GM12878 (cell line): ENCODE measurements around the gene MIA2. TPM values are rescaled to one million over a fixed set of nuclear protein-coding genes. Genes with fewer than 3 reads are reported as not detected.

Experiments
- ATAC-seq: fragments of 200-7000 bp; cut with Tn5 transposase; 3 replicates; pipeline ENCODE4 v1.9.1; 2020; ENCODE audit warnings: mild to moderate bottlenecking, moderate library complexity
- BruUV-seq: library from RNA; stranded (reverse); fragments of 400-500 nt; replicated peaks from 2 replicates; lab custom pipeline; 2021; lab: Mats Ljungman, UMichigan
- CTCF ChIA-PET: fragments of 300-600 bp; sonication (Branson Sonifier 250); formaldehyde crosslinking; extraction: SDS; loops from one replicate; lab custom pipeline; 2021; ENCODE audit warnings: inconsistent platforms; lab: Yijun Ruan, JAX
- POLR2A ChIA-PET: fragments of 350-600 bp; formaldehyde crosslinking; extraction: SDS; loops from one replicate; lab custom pipeline; 2021; ENCODE audit warnings: inconsistent platforms; lab: Charles Lee
- RAD21 ChIA-PET: fragments of 300-600 bp; sonication (Branson Sonifier 250); formaldehyde crosslinking; loops from one replicate; lab custom pipeline; 2023; ENCODE audit warnings: antibody characterized with exemption; ENCODE audit not compliant: unreplicated experiment; lab: Charles Lee
- SMC1A ChIA-PET: fragments of 300-600 bp; sonication (Branson Sonifier 250); formaldehyde crosslinking; loops from one replicate; lab custom pipeline; 2023; ENCODE audit not compliant: unreplicated experiment, uncharacterized antibody; lab: Charles Lee
- DNase-seq: peaks from one replicate; pipeline ENCODE4 v3.0.0-alpha.2; 2011; ENCODE audit warnings: low read depth, low spot score
- FAIRE-seq: peaks from 3 replicates; lab custom pipeline; 2011; peaks lifted over from hg19 to GRCh38; lab: Jason Lieb, UNC
- H2AFZ ChIP-seq: 2 replicates; pipeline ENCODE4 v1.6.0; 2011; ENCODE audit warnings: low read depth, low read length, control low read depth; ENCODE audit not compliant: control insufficient read depth
- H3K27ac ChIP-seq: 2 replicates; pipeline ENCODE4 v1.5.1; 2011; ENCODE audit warnings: control low read depth; ENCODE audit not compliant: control insufficient read depth, insufficient read depth
- H3K27me3 ChIP-seq, 2 experiments: replicated peaks in 1 of 2; 2 replicates each; pipeline versions ENCODE4 v1.6.0 to v1.6.1; 2011; ENCODE audit warnings: low read length in 1 of 2; ENCODE audit not compliant: control insufficient read depth in 2 of 2, insufficient read depth in 2 of 2
- H3K36me3 ChIP-seq, 2 experiments: 2 replicates each; pipeline ENCODE4 v1.5.1; 2011; ENCODE audit warnings: low read length in 1 of 2; ENCODE audit not compliant: control insufficient read depth in 2 of 2, insufficient read depth in 2 of 2
- H3K4me1 ChIP-seq: 2 replicates; pipeline ENCODE4 v1.6.1; 2011; ENCODE audit warnings: mild to moderate bottlenecking, low read length, moderate library complexity, mixed read lengths; ENCODE audit not compliant: control insufficient read depth, insufficient read depth
- H3K4me2 ChIP-seq: 2 replicates; pipeline ENCODE4 v1.6.0; 2011; ENCODE audit warnings: control low read depth; ENCODE audit not compliant: control insufficient read depth, insufficient read depth
- H3K4me3 ChIP-seq: fragments of 200-600 bp; sonication (generic); 2 replicates; pipeline ENCODE4 v1.5.1; 2016
- H3K79me2 ChIP-seq: 2 replicates; pipeline ENCODE4 v1.6.0; 2011; ENCODE audit warnings: low read length; ENCODE audit not compliant: control insufficient read depth, insufficient read depth
- H3K9ac ChIP-seq: 2 replicates; pipeline ENCODE4 v1.8.0; 2011; ENCODE audit warnings: low read length, control low read depth, mixed read lengths; ENCODE audit not compliant: control insufficient read depth, insufficient read depth
- H3K9me3 ChIP-seq: replicated peaks from 3 replicates; pipeline ENCODE4 v1.5.1; 2011; ENCODE audit warnings: mild to moderate bottlenecking, low read length; ENCODE audit not compliant: control insufficient read depth, insufficient read depth
- H4K20me1 ChIP-seq: 2 replicates; pipeline ENCODE4 v1.6.0; 2011; ENCODE audit not compliant: control insufficient read depth, insufficient read depth
- CHD4 ChIP-seq: fragments of 200-600 bp; sonication (generic); IDR thresholded peaks from 2 replicates; pipeline ENCODE4 v1.6.1; 2016; ENCODE audit warnings: mild to moderate bottlenecking
- E2F8 ChIP-seq: fragments of 450-650 bp; IDR thresholded peaks from 2 replicates; pipeline ENCODE4 v1.6.1; 2018; ENCODE audit warnings: mild to moderate bottlenecking, low read depth, moderate library complexity; ENCODE audit not compliant: partially characterized antibody
- GABPA ChIP-seq: IDR thresholded peaks from 2 replicates; pipeline ENCODE4 v1.6.1; 2014; ENCODE audit warnings: antibody characterized with exemption, low read depth, mild to moderate bottlenecking, inconsistent platforms
- JUNB ChIP-seq: IDR thresholded peaks from 2 replicates; pipeline ENCODE4 v1.6.1; 2016; ENCODE audit warnings: antibody characterized with exemption, mild to moderate bottlenecking
- MEF2B ChIP-seq: fragments of 450-650 bp; IDR thresholded peaks from 2 replicates; pipeline ENCODE4 v1.6.1; 2018; ENCODE audit warnings: mild to moderate bottlenecking, moderate library complexity; ENCODE audit not compliant: partially characterized antibody, poor library complexity, severe bottlenecking
- PBX3 ChIP-seq: IDR thresholded peaks from 2 replicates; pipeline ENCODE4 v1.6.1; 2011; ENCODE audit warnings: mild to moderate bottlenecking, low read depth, low read length, moderate library complexity; ENCODE audit not compliant: insufficient replicate concordance
- RCOR1 ChIP-seq: conservative IDR thresholded peaks from 2 replicates; pipeline ENCODE4 v1.6.1; 2012; ENCODE audit warnings: low read depth, low read length, improper control_type of control experiment
- WGBS: methylation state at CpG from one replicate; pipeline ENCODE4 v1.1.6; 2016; ENCODE audit warnings: low lambda C conversion rate; ENCODE audit not compliant: insufficient replicate concordance, insufficient coverage; ENCODE audit errors: missing lambda C conversion rate; 5-methylcytosine and 5-hydroxymethylcytosine counted together
- in situ Hi-C: fragments of 300-500 bp; cut with MboI; formaldehyde crosslinking; loops from 9 replicates; pipeline ENCODE4 v1.14.3; 2018; ENCODE audit warnings: mixed read lengths
- intact Hi-C: fragments of 100-400 bp; cut with micrococcal nuclease; formaldehyde crosslinking; loops from one replicate; pipeline ENCODE4 v1.14.2; 2022; ENCODE audit not compliant: unreplicated experiment
- polyA plus RNA-seq, 11 experiments: library from polyadenylated mRNA; depleted of rRNA in 4 of 11; unstranded in 6 of 11; stranded (reverse) in 5 of 11; fragments of >200 nt; fragmentation: Nextera tagmentation in 4 of 11; fragmentation: Illumina TruSeq in 1 of 11; extraction: Ambion mirVana in 4 of 11; extraction: Trizol in 1 of 11; gene quantifications; 1 replicate in 1 of 11; 2 replicates in 10 of 11; pipeline versions ENCODE4 v1.2.1 to v1.2.3, GENCODE V29; 2011 to 2016; ENCODE audit warnings: inconsistent platforms in 2 of 11, missing spikeins in 2 of 11, low read depth in 1 of 11
- total RNA-seq, 4 experiments: library from RNA; depleted of rRNA in 3 of 4; stranded (reverse); fragments of >200 nt in 3 of 4; fragmentation: Illumina TruSeq in 1 of 4; extraction: Trizol in 1 of 4; gene quantifications; 2 replicates each; pipeline versions ENCODE4 v1.2.1 to v1.2.3, GENCODE V29; 2013 to 2021
- TF ChIP-seq, protein P1 (sequence below): fragments of 450-650 bp; formaldehyde crosslinking; IDR thresholded peaks from 2 replicates; pipeline ENCODE4 v1.4.0; 2022; ENCODE audit warnings: mild to moderate bottlenecking, moderate library complexity
- TF ChIP-seq, protein P2 (sequence below): fragments of 450-650 bp; IDR thresholded peaks from 2 replicates; pipeline ENCODE4 v1.6.1; 2016; ENCODE audit warnings: mild to moderate bottlenecking
- TF ChIP-seq, protein P3 (sequence below): IDR thresholded peaks from 2 replicates; pipeline ENCODE4 v1.6.1; 2012; ENCODE audit warnings: low read depth, low read length, improper control_type of control experiment

Gene MIA2
- total and polyA plus RNA-seq, 10 of the 15 experiments (the other 5 are each of a cell fraction or from before 2014, with no cell fraction given) = 6.3 to 36.8 (median 17.1) TPM

GRCh38 chr14:39318574-39318973 is 84.9 kb downstream of the MIA2 start:
- ChIA-PET POLR2A (no interaction called here), CTCF (interaction anchor here (0.6 to 1.8 kb wide), 3 partner anchors 10 to 87 kb away, joined by 4 to 7 read pairs (median 6); no protein-coding TSS in a partner anchor), SMC1A (interaction anchor here (0.7 to 2.9 kb wide), 6 partner anchors 10 to 107 kb away, joined by 3 to 10 read pairs (median 4); no protein-coding TSS in a partner anchor), RAD21 (no interaction called here)
- WGBS = 98% methylated on average over 2 of the region's 2 CpGs
- DNase-seq (no peak), ATAC-seq (no peak), FAIRE-seq (no peak)
- H3K4me1 ChIP-seq = no peaks in the 10 kb centered on the region
- intact Hi-C loops (no loop called here), in situ Hi-C loops (no loop called here)
- H2AFZ ChIP-seq = no peak overlapping the region
- H3K27me3 ChIP-seq = no peaks in the 10 kb centered on the region
- H4K20me1 ChIP-seq = no peaks in the 10 kb centered on the region
- H3K4me3 ChIP-seq = no peak overlapping the region
- no peak overlapping the region for H3K9ac ChIP-seq
- H3K79me2 ChIP-seq = no peaks in the 10 kb centered on the region
- no TSS peak for BruUV-seq
- no peaks in the 10 kb centered on the region for H3K9me3 ChIP-seq
- H3K36me3 ChIP-seq = peaks cover 0 to 5% of the 10 kb centered on the region in 2 experiments; a peak in 1 of 4 replicates
- no peak overlapping the region for H3K4me2 ChIP-seq
- H3K27ac ChIP-seq = no peak overlapping the region
- TF ChIP-seq, protein P1, sequence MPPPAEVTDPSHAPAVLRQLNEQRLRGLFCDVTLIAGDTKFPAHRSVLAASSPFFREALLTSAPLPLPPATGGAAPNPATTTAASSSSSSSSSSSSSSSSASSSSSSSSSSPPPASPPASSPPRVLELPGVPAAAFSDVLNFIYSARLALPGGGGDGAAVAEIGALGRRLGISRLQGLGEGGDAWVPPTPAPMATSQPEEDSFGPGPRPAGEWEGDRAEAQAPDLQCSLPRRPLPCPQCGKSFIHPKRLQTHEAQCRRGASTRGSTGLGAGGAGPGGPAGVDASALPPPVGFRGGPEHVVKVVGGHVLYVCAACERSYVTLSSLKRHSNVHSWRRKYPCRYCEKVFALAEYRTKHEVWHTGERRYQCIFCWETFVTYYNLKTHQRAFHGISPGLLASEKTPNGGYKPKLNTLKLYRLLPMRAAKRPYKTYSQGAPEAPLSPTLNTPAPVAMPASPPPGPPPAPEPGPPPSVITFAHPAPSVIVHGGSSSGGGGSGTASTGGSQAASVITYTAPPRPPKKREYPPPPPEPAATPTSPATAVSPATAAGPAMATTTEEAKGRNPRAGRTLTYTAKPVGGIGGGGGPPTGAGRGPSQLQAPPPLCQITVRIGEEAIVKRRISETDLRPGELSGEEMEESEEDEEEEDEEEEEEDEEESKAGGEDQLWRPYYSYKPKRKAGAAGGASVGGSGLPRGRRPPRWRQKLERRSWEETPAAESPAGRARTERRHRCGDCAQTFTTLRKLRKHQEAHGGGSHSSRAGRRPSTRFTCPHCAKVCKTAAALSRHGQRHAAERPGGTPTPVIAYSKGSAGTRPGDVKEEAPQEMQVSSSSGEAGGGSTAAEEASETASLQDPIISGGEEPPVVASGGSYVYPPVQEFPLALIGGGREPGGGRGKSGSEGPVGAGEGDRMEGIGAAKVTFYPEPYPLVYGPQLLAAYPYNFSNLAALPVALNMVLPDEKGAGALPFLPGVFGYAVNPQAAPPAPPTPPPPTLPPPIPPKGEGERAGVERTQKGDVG = no peak
- TF ChIP-seq GABPA (no peak), RCOR1 (no peak), PBX3 (no peak), JUNB (no peak), MEF2B (no peak), E2F8 (no peak), CHD4 (no peak)
- TF ChIP-seq, protein P2, sequence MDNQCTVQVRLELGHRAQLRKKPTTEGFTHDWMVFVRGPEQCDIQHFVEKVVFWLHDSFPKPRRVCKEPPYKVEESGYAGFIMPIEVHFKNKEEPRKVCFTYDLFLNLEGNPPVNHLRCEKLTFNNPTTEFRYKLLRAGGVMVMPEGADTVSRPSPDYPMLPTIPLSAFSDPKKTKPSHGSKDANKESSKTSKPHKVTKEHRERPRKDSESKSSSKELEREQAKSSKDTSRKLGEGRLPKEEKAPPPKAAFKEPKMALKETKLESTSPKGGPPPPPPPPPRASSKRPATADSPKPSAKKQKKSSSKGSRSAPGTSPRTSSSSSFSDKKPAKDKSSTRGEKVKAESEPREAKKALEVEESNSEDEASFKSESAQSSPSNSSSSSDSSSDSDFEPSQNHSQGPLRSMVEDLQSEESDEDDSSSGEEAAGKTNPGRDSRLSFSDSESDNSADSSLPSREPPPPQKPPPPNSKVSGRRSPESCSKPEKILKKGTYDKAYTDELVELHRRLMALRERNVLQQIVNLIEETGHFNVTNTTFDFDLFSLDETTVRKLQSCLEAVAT = no peak
- TF ChIP-seq, protein P3, sequence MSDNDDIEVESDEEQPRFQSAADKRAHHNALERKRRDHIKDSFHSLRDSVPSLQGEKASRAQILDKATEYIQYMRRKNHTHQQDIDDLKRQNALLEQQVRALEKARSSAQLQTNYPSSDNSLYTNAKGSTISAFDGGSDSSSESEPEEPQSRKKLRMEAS = no peak
